Measurements from ENCODE around the gene TMEM184A. TPM values are rescaled to one million over a fixed set of nuclear protein-coding genes. Genes with fewer than 3 reads are reported as not detected.

TMEM184A gene
- total and polyA plus RNA-seq, 2 donors (not counting 1 experiment from before 2014, with no cell fraction given) = not detected

DNA sequence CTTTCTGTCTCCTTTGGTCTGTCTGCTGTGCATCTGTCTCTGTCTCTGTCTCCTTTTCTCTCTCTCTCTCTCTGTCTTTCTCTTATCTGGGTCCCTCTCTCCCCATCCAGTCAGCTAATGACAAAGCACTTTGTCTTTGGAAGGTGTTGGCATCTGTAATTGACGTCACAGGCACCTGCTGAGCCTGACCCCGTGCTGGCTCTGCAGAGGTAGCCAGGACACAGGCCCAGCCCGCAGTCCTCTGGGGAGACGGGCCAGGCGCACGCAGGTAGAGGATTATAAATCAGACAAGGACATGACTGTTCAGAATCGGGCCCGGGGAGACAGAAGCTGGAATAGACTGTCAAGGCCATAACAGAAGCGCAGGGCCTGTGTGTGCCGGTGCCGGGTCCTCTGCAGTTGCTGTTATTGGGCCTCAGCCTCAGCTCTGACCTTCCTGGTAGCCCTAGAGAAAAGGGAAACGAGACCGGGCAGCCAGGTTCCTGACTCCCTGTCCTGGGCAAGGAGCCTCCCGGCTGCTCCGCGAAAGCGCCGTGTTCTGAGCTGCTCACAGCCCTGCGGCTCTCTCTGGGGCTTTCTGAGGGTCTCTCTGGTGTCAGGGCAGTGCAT lies 24.5 kb upstream of the TMEM184A start:
- DNase-seq = no peak
- ChIA-PET CTCF (interaction anchor here (1.1 to 2.2 kb wide), 3 partner anchors 11 to 766 kb away, joined by 3 to 7 read pairs (median 4); no protein-coding TSS in a partner anchor), POLR2A (no interaction called here)
- Histone ChIP-seq H3K27me3 (replicated peaks in 1 of 4; ENCODE audit: control extremely low read depth in 1 of 4, control insufficient read depth in 3 of 4, insufficient read depth in 4 of 4, low read length in 3 of 4) (no peaks in the 10 kb centered on the region), H3K4me3 (ENCODE audit: control extremely low read depth in 1 of 5, extremely low read depth in 1 of 5, insufficient read depth in 1 of 5, low read depth in 2 of 5, low read length in 4 of 5) (no peak overlapping the region), H3K36me3 (replicated peaks in 1 of 2; ENCODE audit: control extremely low read depth in 1 of 2, control insufficient read depth in 1 of 2, extremely low read depth in 1 of 2, insufficient read depth in 2 of 2, low read length in 1 of 2) (no peaks in the 10 kb centered on the region), H3K4me1 (ENCODE audit: control insufficient read depth in 2 of 2, insufficient read depth in 2 of 2, low read length in 2 of 2) (peaks cover 7 to 8% of the 10 kb centered on the region in 2 donors), H4K20me1 (ENCODE audit: control insufficient read depth, insufficient read depth, low read length, poor library complexity, severe bottlenecking) (no peaks in the 10 kb centered on the region), H3K9ac (ENCODE audit: low read length) (no peak overlapping the region), H2AFZ (ENCODE audit: insufficient read depth, low read depth, low read length, poor library complexity, severe bottlenecking) (no peak overlapping the region), H3K27ac (ENCODE audit: low read length in 2 of 2) (no peak overlapping the region), H3K4me2 (replicated peaks; ENCODE audit: low read depth, low read length, poor library complexity, severe bottlenecking) (no peak overlapping the region), H3K79me2 (ENCODE audit: control insufficient read depth, insufficient read depth, low read length) (no peaks in the 10 kb centered on the region), H3K9me3 (ENCODE audit: control extremely low read depth in 1 of 3, control insufficient read depth in 2 of 3, insufficient read depth in 1 of 3, low read length in 2 of 3) (no peaks in the 10 kb centered on the region)
- intact Hi-C loops (cut with micrococcal nuclease) = no loop called here
- Mint-ChIP-seq H3K27me3 (no peaks in the 10 kb centered on the region), H3K9me3 (ENCODE audit: insufficient read depth) (no peaks in the 10 kb centered on the region), H3K27ac (no peak overlapping the region), H3K4me1 (peaks cover 13% of the 10 kb centered on the region), H3K4me3 (no peak overlapping the region)
- 98% methylated on average over 19 of the region's 19 CpGs for WGBS (ENCODE audit: insufficient coverage)
- ATAC-seq (ENCODE audit: low read depth) = no peak
- no peak for TF ChIP-seq EZH2 (IDR thresholded peaks at IDR 0.05; ENCODE audit: borderline replicate concordance, insufficient read depth, low read depth, low read length, poor library complexity, severe bottlenecking)
- TF ChIP-seq, protein P1, sequence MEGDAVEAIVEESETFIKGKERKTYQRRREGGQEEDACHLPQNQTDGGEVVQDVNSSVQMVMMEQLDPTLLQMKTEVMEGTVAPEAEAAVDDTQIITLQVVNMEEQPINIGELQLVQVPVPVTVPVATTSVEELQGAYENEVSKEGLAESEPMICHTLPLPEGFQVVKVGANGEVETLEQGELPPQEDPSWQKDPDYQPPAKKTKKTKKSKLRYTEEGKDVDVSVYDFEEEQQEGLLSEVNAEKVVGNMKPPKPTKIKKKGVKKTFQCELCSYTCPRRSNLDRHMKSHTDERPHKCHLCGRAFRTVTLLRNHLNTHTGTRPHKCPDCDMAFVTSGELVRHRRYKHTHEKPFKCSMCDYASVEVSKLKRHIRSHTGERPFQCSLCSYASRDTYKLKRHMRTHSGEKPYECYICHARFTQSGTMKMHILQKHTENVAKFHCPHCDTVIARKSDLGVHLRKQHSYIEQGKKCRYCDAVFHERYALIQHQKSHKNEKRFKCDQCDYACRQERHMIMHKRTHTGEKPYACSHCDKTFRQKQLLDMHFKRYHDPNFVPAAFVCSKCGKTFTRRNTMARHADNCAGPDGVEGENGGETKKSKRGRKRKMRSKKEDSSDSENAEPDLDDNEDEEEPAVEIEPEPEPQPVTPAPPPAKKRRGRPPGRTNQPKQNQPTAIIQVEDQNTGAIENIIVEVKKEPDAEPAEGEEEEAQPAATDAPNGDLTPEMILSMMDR (IDR thresholded peaks at IDR 0.05) = no peak

Measured in B cell (primary cell).